Neural progenitor cell (in vitro differentiated cells): ENCODE data around the gene PLXDC2. TPM values are rescaled to one million over a fixed set of nuclear protein-coding genes. Genes with fewer than 3 reads are reported as not detected.

Experiments
- DNase-seq: peaks from one replicate; pipeline ENCODE4 v3.0.0-alpha.2; 2016; ENCODE audit warnings: low spot score
- H2AFZ ChIP-seq: fragments of 200-600 bp; sonication (generic); replicated peaks from 2 replicates; pipeline ENCODE4 v1.6.1; 2016; ENCODE audit warnings: antibody characterized with exemption
- H3F3A ChIP-seq: fragments of 200-600 bp; sonication (generic); 2 replicates; pipeline ENCODE4 v1.6.1; 2016; ENCODE audit warnings: antibody characterized with exemption, low read depth
- H3K27ac ChIP-seq: fragments of 200-600 bp; sonication (generic); 2 replicates; pipeline ENCODE4 v1.5.1; 2016; ENCODE audit warnings: mild to moderate bottlenecking
- H3K27me3 ChIP-seq: fragments of 200-600 bp; sonication (generic); 2 replicates; pipeline ENCODE4 v1.6.1; 2016; ENCODE audit warnings: mild to moderate bottlenecking, moderate library complexity
- H3K36me3 ChIP-seq: fragments of 200-600 bp; sonication (generic); 2 replicates; pipeline ENCODE4 v1.5.1; 2016
- H3K4me1 ChIP-seq: fragments of 200-600 bp; sonication (generic); 2 replicates; pipeline ENCODE4 v1.6.1; 2016; ENCODE audit warnings: mixed run types
- H3K4me2 ChIP-seq: fragments of 200-600 bp; sonication (generic); 2 replicates; pipeline ENCODE4 v1.6.1; 2016
- H3K4me3 ChIP-seq: fragments of 200-600 bp; sonication (generic); 2 replicates; pipeline ENCODE4 v1.5.1; 2016
- H3K79me2 ChIP-seq: fragments of 200-600 bp; sonication (generic); 2 replicates; pipeline ENCODE4 v1.6.1; 2016; ENCODE audit warnings: low read depth
- H3K9ac ChIP-seq: fragments of 200-600 bp; sonication (generic); 2 replicates; pipeline ENCODE4 v1.6.1; 2016
- H3K9me3 ChIP-seq: fragments of 200-600 bp; sonication (generic); 2 replicates; pipeline ENCODE4 v1.5.1; 2016; ENCODE audit warnings: low read depth
- H4K20me1 ChIP-seq: fragments of 200-600 bp; sonication (generic); 2 replicates; pipeline ENCODE4 v1.6.1; 2016; ENCODE audit warnings: low read depth
- H3K27ac Mint-ChIP-seq: 3 replicates; pipeline ENCODE4 v1.8.0; 2021; ENCODE audit warnings: mixed read lengths
- H3K27me3 Mint-ChIP-seq: 2 replicates; pipeline ENCODE4 v1.8.0; 2022; ENCODE audit warnings: low read depth, mild to moderate bottlenecking, inconsistent platforms, moderate library complexity, mixed read lengths; ENCODE audit not compliant: insufficient read depth
- H3K36me3 Mint-ChIP-seq: 3 replicates; pipeline ENCODE4 v1.8.0; 2021; ENCODE audit warnings: mixed read lengths
- H3K4me1 Mint-ChIP-seq: 3 replicates; pipeline ENCODE4 v1.8.0; 2021; ENCODE audit warnings: mixed read lengths
- H3K4me3 Mint-ChIP-seq: 3 replicates; pipeline ENCODE4 v1.8.0; 2021; ENCODE audit warnings: mild to moderate bottlenecking, moderate library complexity, mixed read lengths
- H3K9me3 Mint-ChIP-seq: 3 replicates; pipeline ENCODE4 v1.8.0; 2020; ENCODE audit warnings: mixed read lengths
- CTCF ChIP-seq: fragments of 200-600 bp; sonication (generic); IDR thresholded peaks from 2 replicates; pipeline ENCODE4 v1.5.1; 2017; ENCODE audit warnings: antibody characterized with exemption, mild to moderate bottlenecking
- EZH2 ChIP-seq: fragments of 200-600 bp; sonication (generic); IDR thresholded peaks from 2 replicates; pipeline ENCODE4 v1.6.1; 2017; ENCODE audit warnings: antibody characterized with exemption, mild to moderate bottlenecking, moderate library complexity
- EZH2phosphoT487 ChIP-seq: fragments of 200-600 bp; sonication (generic); IDR thresholded peaks from 2 replicates; pipeline ENCODE4 v1.6.1; 2017; ENCODE audit warnings: antibody characterized with exemption
- total RNA-seq: library from RNA; depleted of rRNA; stranded (reverse); fragments of >200 nt; gene quantifications from 2 replicates; pipeline ENCODE4 v1.2.3, GENCODE V29; 2015; ENCODE audit warnings: low replicate concordance

Gene PLXDC2
- total RNA-seq, 1 donor from 2014 or later: 44.2 TPM

- Histone ChIP-seq H3K27me3 (no peaks in the 10 kb centered on the region), H3K27ac (no peak overlapping the region), H3F3A (peaks cover 59% of the 10 kb centered on the region), H3K4me3 (no peak overlapping the region), H2AFZ (no peak overlapping the region), H3K79me2 (peaks cover 79% of the 10 kb centered on the region), H3K36me3 (no peaks in the 10 kb centered on the region), H3K4me2 (peak overlapping the region; percentile 36), H3K9ac (no peak overlapping the region), H4K20me1 (peaks cover 22% of the 10 kb centered on the region), H3K9me3 (no peaks in the 10 kb centered on the region), H3K4me1 (peaks cover 56% of the 10 kb centered on the region)
- Mint-ChIP-seq H3K9me3 (no peaks in the 10 kb centered on the region), H3K27me3 (no peaks in the 10 kb centered on the region), H3K36me3 (no peaks in the 10 kb centered on the region), H3K27ac (no peak overlapping the region), H3K4me1 (peaks cover 23% of the 10 kb centered on the region), H3K4me3 (no peak overlapping the region)
- no peak for DNase-seq
- TF ChIP-seq CTCF: no peak
- no peak for TF ChIP-seq EZH2phosphoT487
- TF ChIP-seq EZH2: no peak
Observed at GRCh38 chr10:19986591-19986990, 170.4 kb downstream of the PLXDC2 start.

- H3K4me3 Mint-ChIP-seq: no peak overlapping the region
- H4K20me1 ChIP-seq: peaks cover 22% of the 10 kb centered on the region
- no peak overlapping the region for H3K27ac Mint-ChIP-seq
- no peaks in the 10 kb centered on the region for H3K9me3 ChIP-seq
- no peaks in the 10 kb centered on the region for H3K36me3 ChIP-seq
- peaks cover 46% of the 10 kb centered on the region for H3F3A ChIP-seq
- H3K79me2 ChIP-seq: peaks cover 66% of the 10 kb centered on the region
- no peak overlapping the region for H3K27ac ChIP-seq
- H3K4me2 ChIP-seq: peak overlapping the region; percentile 40
- H3K9ac ChIP-seq: no peak overlapping the region
- no peaks in the 10 kb centered on the region for H3K9me3 Mint-ChIP-seq
- peaks cover 43% of the 10 kb centered on the region for H3K4me1 ChIP-seq
- no peaks in the 10 kb centered on the region for H3K36me3 Mint-ChIP-seq
- no peak overlapping the region for H3K4me3 ChIP-seq
- no peak overlapping the region for H2AFZ ChIP-seq
- H3K27me3 ChIP-seq: no peaks in the 10 kb centered on the region
- no peaks in the 10 kb centered on the region for H3K27me3 Mint-ChIP-seq
- H3K4me1 Mint-ChIP-seq: peaks cover 23% of the 10 kb centered on the region
- peak; percentile 31 for DNase-seq
- no peak for TF ChIP-seq EZH2phosphoT487
- TF ChIP-seq CTCF: no peak
- TF ChIP-seq EZH2: no peak
Observed at GRCh38 chr10:19987931-19988330, 171.7 kb downstream of the PLXDC2 start.

GRCh38 chr10:19993714-19994315, 177.6 kb downstream of the PLXDC2 start:
- H2AFZ ChIP-seq: no peak overlapping the region
- DNase-seq: no peak
- H3K27me3 ChIP-seq: no peaks in the 10 kb centered on the region
- peaks cover 6% of the 10 kb centered on the region for H3K36me3 Mint-ChIP-seq
- peaks cover 31% of the 10 kb centered on the region for H3K79me2 ChIP-seq
- peaks cover 2% of the 10 kb centered on the region for H3K27me3 Mint-ChIP-seq
- no peak overlapping the region for H3K4me3 ChIP-seq
- no peak overlapping the region for H3K27ac ChIP-seq
- H3K4me1 ChIP-seq: peaks cover 2% of the 10 kb centered on the region
- no peak for TF ChIP-seq EZH2phosphoT487
- no peak for TF ChIP-seq CTCF
- no peak for TF ChIP-seq EZH2
- H3K27ac Mint-ChIP-seq: no peak overlapping the region
- no peaks in the 10 kb centered on the region for H3F3A ChIP-seq
- H3K9me3 ChIP-seq: no peaks in the 10 kb centered on the region
- no peak overlapping the region for H3K4me3 Mint-ChIP-seq
- H3K9ac ChIP-seq: no peak overlapping the region
- H3K4me1 Mint-ChIP-seq: no peaks in the 10 kb centered on the region
- peaks cover 6% of the 10 kb centered on the region for H3K9me3 Mint-ChIP-seq
- no peaks in the 10 kb centered on the region for H3K36me3 ChIP-seq
- H3K4me2 ChIP-seq: no peak overlapping the region
- H4K20me1 ChIP-seq: no peaks in the 10 kb centered on the region
